ENCODE measurements around the gene C1GALT1.

Gene C1GALT1

DNA sequence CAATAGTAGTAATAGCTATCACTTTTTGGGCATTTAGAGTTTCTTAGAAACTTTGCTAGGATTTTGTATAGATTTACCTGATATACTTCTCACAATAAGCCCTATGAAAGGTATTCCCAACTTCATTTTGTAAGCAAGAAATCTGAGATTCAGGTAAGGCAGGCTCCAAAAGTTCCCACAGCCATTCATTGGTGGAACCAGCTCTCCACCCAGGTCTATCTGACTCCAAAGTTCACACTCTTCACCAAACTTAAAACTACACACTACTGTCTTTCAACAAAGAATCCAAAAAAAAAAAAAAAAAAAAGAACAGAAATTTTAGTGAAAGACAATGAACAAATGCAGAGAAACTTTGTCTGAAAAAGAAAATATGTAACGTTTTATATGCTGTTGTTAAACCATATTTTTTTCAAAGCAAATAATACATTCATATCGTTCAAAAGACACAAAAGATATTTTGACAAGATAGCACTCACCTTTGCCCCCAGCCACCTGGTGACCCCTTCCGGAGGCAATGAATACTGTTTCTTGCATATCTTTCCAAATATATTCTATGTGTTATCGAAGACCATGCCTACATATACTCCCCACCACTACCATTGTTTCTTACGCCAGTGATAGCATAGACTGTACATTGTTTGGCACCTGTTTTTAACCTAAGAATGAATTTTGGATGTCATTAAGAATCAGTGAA, 108.2 kb downstream of the C1GALT1 start:
- DNase-seq = no peak

DNA sequence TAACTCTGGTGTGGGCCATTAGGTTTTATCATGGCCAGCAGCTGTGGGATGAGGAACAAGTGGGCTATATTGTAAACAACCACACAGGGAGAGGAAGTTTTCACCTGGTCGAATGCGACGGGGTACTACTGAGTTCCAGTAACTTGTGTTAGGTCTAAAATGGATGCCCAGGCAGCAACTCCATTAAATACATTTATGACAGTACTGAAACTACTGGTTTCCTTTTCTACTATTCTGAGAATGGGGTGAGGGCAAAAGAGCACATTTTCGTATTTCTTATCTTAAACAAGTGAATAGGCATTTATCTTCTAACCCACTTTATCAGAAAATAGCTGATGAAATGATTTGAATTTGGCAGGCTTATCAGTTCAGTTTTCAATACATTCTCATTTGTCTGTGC, 109.7 kb downstream of the C1GALT1 start:
- no peak for DNase-seq

DNA sequence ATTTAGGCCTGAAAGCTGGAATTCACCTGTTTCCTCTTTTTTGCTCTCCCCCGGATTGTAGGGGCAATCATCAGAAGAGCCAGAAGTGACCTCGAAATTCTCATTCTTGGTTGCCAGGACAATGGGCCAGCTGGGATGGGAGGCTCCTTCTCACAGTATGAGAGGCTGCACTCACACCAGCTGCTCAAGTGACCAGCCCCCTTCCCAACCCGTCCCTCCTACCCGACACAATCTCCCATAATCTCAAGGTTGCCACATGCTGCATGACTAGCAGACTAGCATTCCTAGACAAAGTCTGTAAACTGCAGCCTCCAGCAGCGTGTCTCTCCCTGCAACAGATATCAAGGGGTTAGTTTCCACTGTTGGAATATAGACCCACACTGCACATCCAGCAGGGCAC, 110.3 kb downstream of the C1GALT1 start:
- DNase-seq = no peak

DNA sequence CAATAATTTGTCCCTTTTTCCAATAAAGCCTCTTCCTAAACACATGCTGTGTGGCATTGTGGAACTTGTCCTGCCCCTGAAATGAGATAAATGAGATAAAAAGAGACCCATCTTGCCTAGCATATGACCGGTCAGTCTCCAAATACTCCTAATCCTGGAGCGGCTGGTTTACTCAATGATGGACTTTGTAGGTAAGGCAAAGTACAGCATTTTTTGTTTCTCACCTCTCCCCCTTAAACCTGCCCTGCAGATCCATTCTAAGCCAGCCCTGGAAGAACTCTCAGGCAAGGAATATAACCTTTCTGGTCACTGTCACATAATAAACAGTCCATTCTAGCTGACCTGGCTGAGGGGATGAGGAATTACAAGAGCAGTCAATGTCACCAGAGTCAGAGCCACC, 110.7 kb downstream of the C1GALT1 start:
- no peak for DNase-seq

DNA sequence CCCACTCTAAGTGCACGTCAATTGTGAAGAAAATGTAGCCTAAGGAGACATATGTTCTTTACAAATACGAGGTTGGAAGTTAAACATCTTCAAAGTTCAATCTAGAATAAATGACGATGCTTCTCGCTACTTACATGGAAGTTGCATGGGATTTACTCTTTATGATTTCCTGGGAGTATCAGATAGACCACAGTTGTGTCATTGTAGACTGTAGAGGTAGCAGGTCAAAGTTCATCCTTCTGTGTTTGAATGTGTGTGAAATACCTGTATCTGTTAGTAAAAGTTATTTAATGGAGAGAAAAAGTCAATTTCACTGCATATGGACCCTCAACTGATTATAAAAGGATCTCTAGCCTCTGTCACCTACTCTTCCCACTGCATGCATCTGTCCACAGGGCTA, 112.6 kb downstream of the C1GALT1 start:
- no peak for DNase-seq
